Type B pancreatic cell (in vitro differentiated cells): ENCODE results near the gene SMCO4. TPM values are rescaled to one million over a fixed set of nuclear protein-coding genes. Genes with fewer than 3 reads are reported as not detected.

Experiments
- DNase-seq: peaks from one replicate; pipeline ENCODE4 v3.0.0; 2021; ENCODE audit warnings: mixed read lengths; ENCODE audit not compliant: unreplicated experiment; ENCODE audit errors: extremely low spot score
- H3K27ac Mint-ChIP-seq: 2 replicates; pipeline ENCODE4 v1.8.0; 2021; ENCODE audit warnings: mild to moderate bottlenecking, mixed read lengths
- H3K27me3 Mint-ChIP-seq: 2 replicates; pipeline ENCODE4 v1.8.0; 2021; ENCODE audit warnings: mixed read lengths
- H3K36me3 Mint-ChIP-seq: 2 replicates; pipeline ENCODE4 v1.8.0; 2021; ENCODE audit warnings: mixed read lengths
- H3K4me1 Mint-ChIP-seq: one replicate; pipeline ENCODE4 v1.8.0; 2021; ENCODE audit warnings: mixed read lengths; ENCODE audit not compliant: unreplicated experiment
- H3K4me3 Mint-ChIP-seq: 2 replicates; pipeline ENCODE4 v1.8.0; 2021; ENCODE audit warnings: mild to moderate bottlenecking, mixed read lengths
- H3K9me3 Mint-ChIP-seq: 2 replicates; pipeline ENCODE4 v1.8.0; 2021; ENCODE audit warnings: mixed read lengths
- CTCF ChIP-seq: fragments of 200-600 bp; sonication (generic); conservative IDR thresholded peaks from 2 replicates; pipeline ENCODE4 v1.5.0; 2021; ENCODE audit warnings: antibody characterized with exemption, mild to moderate bottlenecking
- total RNA-seq: library from RNA; stranded (reverse); gene quantifications from 2 replicates; pipeline ENCODE4 v1.2.1, GENCODE V29; 2021; ENCODE audit warnings: low replicate concordance

The SMCO4 gene
- total RNA-seq, 1 donor from 2014 or later, result 18.2 TPM

GRCh38 chr11:93569496-93569895 is 26.3 kb upstream of the SMCO4 start:
- H3K9me3 Mint-ChIP-seq, result no peaks in the 10 kb centered on the region
- DNase-seq, result no peak
- no peak overlapping the region for H3K4me3 Mint-ChIP-seq
- H3K27ac Mint-ChIP-seq, result no peak overlapping the region
- H3K4me1 Mint-ChIP-seq, result peaks cover 7% of the 10 kb centered on the region
- peaks cover 17% of the 10 kb centered on the region for H3K27me3 Mint-ChIP-seq
- no peak for TF ChIP-seq CTCF
- no peaks in the 10 kb centered on the region for H3K36me3 Mint-ChIP-seq

GRCh38 chr11:93568726-93569125 is 25.5 kb upstream of the SMCO4 start:
- H3K4me1 Mint-ChIP-seq, result peaks cover 7% of the 10 kb centered on the region
- H3K27ac Mint-ChIP-seq, result no peak overlapping the region
- H3K27me3 Mint-ChIP-seq, result peaks cover 21% of the 10 kb centered on the region
- H3K4me3 Mint-ChIP-seq, result no peak overlapping the region
- H3K36me3 Mint-ChIP-seq, result no peaks in the 10 kb centered on the region
- H3K9me3 Mint-ChIP-seq, result no peaks in the 10 kb centered on the region
- TF ChIP-seq CTCF, result no peak
- DNase-seq, result no peak

GRCh38 chr11:93567401-93567895 is 24.3 kb upstream of the SMCO4 start:
- no peak overlapping the region for H3K4me3 Mint-ChIP-seq
- no peak overlapping the region for H3K27ac Mint-ChIP-seq
- no peak for DNase-seq
- peaks cover 22% of the 10 kb centered on the region for H3K27me3 Mint-ChIP-seq
- peaks cover 7% of the 10 kb centered on the region for H3K4me1 Mint-ChIP-seq
- TF ChIP-seq CTCF, result no peak
- H3K9me3 Mint-ChIP-seq, result no peaks in the 10 kb centered on the region
- no peaks in the 10 kb centered on the region for H3K36me3 Mint-ChIP-seq

GRCh38 chr11:93564895-93565294 is 21.7 kb upstream of the SMCO4 start:
- DNase-seq, result no peak
- no peak for TF ChIP-seq CTCF

GRCh38 chr11:93563857-93564256 is 20.7 kb upstream of the SMCO4 start:
- Mint-ChIP-seq H3K36me3 (no peaks in the 10 kb centered on the region), H3K27ac (no peak overlapping the region), H3K27me3 (peaks cover 23% of the 10 kb centered on the region), H3K4me3 (no peak overlapping the region), H3K9me3 (no peaks in the 10 kb centered on the region), H3K4me1 (no peaks in the 10 kb centered on the region)
- TF ChIP-seq CTCF, result no peak
- no peak for DNase-seq

More at GRCh38 chr11:93564895-93565294, 21.7 kb upstream of the SMCO4 start:
- H3K36me3 Mint-ChIP-seq, result no peaks in the 10 kb centered on the region
- peaks cover 20% of the 10 kb centered on the region for H3K27me3 Mint-ChIP-seq
- no peaks in the 10 kb centered on the region for H3K4me1 Mint-ChIP-seq
- no peak overlapping the region for H3K4me3 Mint-ChIP-seq
- no peaks in the 10 kb centered on the region for H3K9me3 Mint-ChIP-seq
- no peak overlapping the region for H3K27ac Mint-ChIP-seq
